Measurements from ENCODE around the gene MORN3.

GRCh38 chr12:121651320-121651719 lies 18.1 kb downstream of the MORN3 start:
- no peak for TF ChIP-seq NBN (IDR thresholded peaks at IDR 0.05)
- TF ChIP-seq REST (IDR thresholded peaks at IDR 0.05; ENCODE audit: low read depth, low read length), result no peak
- TF ChIP-seq CTCF (IDR thresholded peaks at IDR 0.05 in 2 of 3, conservative IDR thresholded peaks at IDR 0.05 in 1 of 3; ENCODE audit: control insufficient read depth in 2 of 3, extremely low read depth in 1 of 3, insufficient read depth in 1 of 3, low read depth in 3 of 3, low read length in 3 of 3), result no peak
